Measurements from ENCODE around the gene NHSL2. TPM values are rescaled to one million over a fixed set of nuclear protein-coding genes. Genes with fewer than 3 reads are reported as not detected.

Gene NHSL2

Small RNA genes lying within 50 kb of the gene (small RNA-seq; reads per million reads assigned to genes)
- gene RNU6-1078P (ENCODE audit: insufficient read depth), result not detected
